HG03565 (cell line): ENCODE measurements around the gene ABHD8.

Source experiments
- ATAC-seq: cut with Tn5 transposase; IDR thresholded peaks from one replicate; pipeline ENCODE4 v1.9.1; 2021; ENCODE audit warnings: mild to moderate bottlenecking, moderate library complexity; ENCODE audit not compliant: unreplicated experiment

ABHD8 gene

GRCh38 chr19:17334414-17335409 is 31.5 kb upstream of the ABHD8 start, which contains the start of gene ANO8:
Gene ANO8 (minus strand): TSS chr19:17334855. CDS start chr19:17334670, 185 bp downstream.
- ATAC-seq: peak; percentile 27

GRCh38 chr19:17333611-17334413 is 30.6 kb upstream of the ABHD8 start:
- ATAC-seq: no peak

- ATAC-seq: no peak
These were observed 29.7 kb upstream of the ABHD8 start for GRCh38 chr19:17332677-17333581.

- no peak for ATAC-seq
These were observed 29.1 kb upstream of the ABHD8 start for GRCh38 chr19:17332360-17332676.

- ATAC-seq: no peak
These were observed 27.9 kb upstream of the ABHD8 start for GRCh38 chr19:17331045-17331558.

- ATAC-seq: no peak
These were observed 27.2 kb upstream of the ABHD8 start for GRCh38 chr19:17330262-17331044.

GRCh38 chr19:17329366-17330261 is 26.4 kb upstream of the ABHD8 start:
- no peak for ATAC-seq

GRCh38 chr19:17328517-17329365 is 25.5 kb upstream of the ABHD8 start:
- no peak for ATAC-seq

- no peak for ATAC-seq
These were observed 24.7 kb upstream of the ABHD8 start for GRCh38 chr19:17327654-17328516.

- ATAC-seq: no peak
These were observed 23.9 kb upstream of the ABHD8 start for GRCh38 chr19:17327068-17327653.

GRCh38 chr19:17326595-17326966 is 23.4 kb upstream of the ABHD8 start:
- ATAC-seq: no peak

- no peak for ATAC-seq
These were observed 22.8 kb upstream of the ABHD8 start for GRCh38 chr19:17325881-17326594.

GRCh38 chr19:17325133-17325532 is 21.9 kb upstream of the ABHD8 start:
- no peak for ATAC-seq

GRCh38 chr19:17324357-17325114 is 21.3 kb upstream of the ABHD8 start:
- no peak for ATAC-seq

GRCh38 chr19:17323964-17324332 is 20.7 kb upstream of the ABHD8 start:
- no peak for ATAC-seq
